NCI-H2081 (cell line): ENCODE results near the gene SEC14L3.

ENCODE experiments used
- DNase-seq, 2 experiments: peaks; one replicate each; lab custom pipeline; 2025; lab: John Stamatoyannopoulos, UW

Gene SEC14L3

DNA sequence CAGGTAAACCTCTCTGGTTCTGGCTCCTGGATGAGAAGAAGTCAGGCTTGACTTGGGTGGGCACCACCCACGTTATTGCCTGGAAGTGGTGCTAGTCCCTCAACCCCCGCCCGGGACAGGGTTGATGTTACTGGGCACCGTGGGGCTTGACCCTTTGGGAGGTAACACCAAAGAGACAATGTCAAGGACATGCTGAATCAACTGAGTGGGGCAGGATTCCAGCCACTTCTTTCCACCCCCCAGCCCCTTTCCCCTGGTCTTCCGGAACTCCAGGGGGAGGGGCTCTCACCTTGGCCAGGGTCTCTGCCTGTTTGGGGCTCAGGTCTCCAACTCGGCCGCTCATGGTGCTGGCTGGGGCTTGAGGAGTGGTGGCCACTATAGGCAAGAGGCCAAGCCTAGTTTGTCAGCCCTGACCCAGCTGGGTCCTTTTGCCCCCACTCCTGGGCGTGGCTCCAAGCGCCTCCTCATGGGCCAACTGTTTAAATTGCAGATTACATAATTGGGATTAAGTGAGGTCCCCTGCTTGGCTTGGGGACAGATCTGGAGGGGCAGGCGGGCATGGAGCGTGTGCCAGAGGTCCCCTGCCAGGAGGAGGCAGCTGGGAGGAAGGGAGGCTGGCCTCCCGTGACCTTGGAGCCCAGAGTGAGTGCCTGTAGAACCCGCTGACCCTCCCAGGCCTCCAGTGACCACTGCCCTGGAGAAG, at the start of gene SEC14L3:
TSS of gene SEC14L3 (minus strand) at position 402 of the 703 bp plus-strand sequence. CDS start at position 343, 59 bp downstream.
- no peak for DNase-seq

DNA sequence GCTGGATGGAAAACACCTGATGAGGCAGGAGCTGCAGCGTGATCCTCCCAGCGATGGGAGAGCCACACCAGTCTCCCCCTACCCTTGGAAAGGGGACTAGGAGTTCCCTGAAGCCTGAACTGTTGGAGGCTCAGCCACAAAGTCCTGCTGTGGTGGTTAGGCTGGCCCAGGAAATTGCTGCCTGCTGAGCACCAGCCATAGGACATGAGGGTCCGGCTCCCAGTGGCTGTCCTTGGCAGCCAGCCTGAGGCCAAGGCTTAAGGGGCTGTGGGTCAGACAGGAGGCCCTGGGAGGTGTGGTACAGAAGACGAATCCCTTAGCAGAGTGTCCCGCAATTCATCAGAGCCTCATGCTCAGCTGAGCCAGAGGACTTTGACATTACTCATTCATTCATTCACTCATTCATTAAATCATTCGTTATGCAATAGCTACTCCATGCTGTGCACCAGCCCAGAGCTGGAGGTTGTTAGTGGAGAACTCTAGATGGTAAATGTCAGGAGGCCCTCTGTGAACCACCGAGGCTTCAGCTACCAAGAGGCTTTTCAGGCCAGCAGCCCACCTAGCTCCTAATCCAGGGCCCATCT, 48.1 kb upstream of the SEC14L3 start:
- no peak for DNase-seq

DNA sequence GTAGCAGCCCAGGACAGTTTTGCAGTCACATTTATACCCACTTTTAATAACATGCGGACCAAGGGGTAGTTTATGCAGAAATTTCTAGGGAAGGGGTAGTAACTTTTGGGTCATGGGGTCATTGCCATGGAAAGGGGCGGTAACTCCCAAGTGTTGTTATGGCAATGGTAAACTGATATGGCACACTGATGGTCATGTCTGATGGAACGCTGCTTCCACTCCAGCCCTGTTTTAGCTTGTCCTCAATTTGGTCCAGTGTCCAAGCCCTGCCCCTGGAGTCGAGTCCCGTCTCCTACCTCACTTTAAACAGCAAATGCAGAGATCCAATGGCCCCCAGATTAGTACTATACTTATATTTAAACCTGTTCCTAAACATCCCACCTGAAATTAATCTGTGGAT, 44.9 kb upstream of the SEC14L3 start:
- no peak for DNase-seq

DNA sequence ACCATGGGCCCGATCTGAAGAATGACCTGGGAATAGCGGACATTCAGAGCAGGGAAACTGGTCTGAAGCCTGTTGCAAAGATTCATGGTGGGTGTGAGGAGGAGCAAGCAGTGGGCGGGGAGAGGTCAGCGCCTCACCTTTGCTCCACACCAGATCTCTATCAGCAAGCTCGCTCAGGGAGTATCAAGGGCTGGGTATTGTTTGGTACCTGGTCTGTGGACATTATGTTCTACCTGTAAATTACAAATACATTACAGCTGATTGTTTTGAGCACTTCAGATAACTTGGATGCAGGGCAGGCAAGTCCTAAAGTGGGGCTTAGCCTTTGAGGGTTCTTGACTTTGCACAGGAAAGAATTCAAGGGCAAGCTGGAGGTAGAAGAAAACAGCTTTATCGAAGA, 44.5 kb upstream of the SEC14L3 start:
- no peak for DNase-seq

DNA sequence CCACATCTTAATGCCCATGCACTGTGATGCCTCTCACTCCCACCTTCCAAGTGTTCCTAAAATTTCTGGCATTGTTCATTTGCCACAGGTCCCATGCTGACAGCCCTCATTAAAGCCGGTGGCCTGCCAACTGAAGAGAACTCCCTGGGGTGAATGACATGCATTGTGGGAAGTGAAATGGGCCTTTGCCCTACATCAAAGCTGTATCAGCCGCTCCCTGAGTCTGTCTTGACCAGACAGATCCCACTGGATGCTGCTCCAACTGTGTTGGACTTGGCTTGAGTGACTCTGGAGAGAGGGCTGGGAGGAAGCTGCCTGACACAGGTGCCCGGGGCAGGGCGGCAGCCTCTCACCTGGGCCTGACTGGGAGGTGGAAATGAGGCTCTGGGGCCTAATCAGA, 42.4 kb upstream of the SEC14L3 start:
- no peak for DNase-seq

DNA sequence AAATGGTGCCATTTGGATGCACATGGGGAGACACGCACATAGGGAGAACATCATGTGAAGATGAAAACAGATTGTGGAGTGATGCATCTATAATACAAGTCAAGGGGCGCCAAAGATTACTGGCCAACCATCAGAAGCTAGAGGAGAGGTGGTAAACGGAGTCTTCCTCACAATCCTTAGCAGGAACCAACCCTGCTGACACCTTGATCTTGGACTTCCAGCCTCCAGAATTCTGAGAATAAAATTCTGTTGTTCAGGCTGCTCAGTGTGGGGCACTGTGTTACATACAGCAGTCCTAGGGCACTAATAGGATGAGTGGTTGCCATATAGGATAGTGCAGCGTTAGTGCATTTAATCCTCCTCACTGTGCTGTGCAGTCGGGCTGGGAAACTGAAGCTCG, 41.6 kb upstream of the SEC14L3 start:
- no peak for DNase-seq

DNA sequence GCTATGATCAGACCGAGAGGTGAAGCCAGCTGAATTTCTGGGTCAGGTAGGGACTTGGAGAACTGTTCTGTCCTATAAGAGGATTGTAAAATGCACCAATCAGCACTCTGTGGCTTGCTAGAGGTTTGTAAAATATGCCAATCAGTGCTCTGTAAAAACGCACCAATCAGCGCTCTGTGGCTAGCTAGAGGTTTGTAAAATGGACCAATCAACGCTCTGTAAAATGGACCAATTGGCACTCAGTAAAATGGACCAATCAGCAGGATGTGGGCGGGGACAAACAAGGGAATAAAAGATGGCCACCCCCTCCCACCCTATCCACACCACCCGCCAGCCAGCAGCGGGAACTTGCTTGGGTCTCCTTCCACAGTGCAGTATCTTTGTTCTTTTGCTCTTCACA, 40.1 kb upstream of the SEC14L3 start:
- DNase-seq = no peak

DNA sequence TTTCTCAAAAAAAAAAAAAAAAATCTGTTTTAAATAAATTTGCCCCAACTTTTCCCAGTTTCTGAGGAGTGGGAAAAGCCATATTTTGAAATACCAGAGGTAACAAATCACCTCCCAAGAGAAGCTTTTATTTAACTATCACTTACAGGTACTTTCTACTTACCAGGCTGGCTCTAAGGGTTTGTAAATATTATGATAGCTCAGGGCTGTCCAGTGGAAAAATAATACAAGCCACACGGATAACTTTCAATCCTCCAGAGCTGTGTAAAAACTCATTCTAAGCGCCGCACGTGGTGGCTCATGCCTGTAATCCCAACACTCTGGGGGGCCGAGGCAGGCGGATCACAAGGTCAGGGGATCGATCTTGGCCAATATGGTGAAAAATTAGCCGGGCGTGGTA, 39.3 kb upstream of the SEC14L3 start:
- no peak for DNase-seq

DNA sequence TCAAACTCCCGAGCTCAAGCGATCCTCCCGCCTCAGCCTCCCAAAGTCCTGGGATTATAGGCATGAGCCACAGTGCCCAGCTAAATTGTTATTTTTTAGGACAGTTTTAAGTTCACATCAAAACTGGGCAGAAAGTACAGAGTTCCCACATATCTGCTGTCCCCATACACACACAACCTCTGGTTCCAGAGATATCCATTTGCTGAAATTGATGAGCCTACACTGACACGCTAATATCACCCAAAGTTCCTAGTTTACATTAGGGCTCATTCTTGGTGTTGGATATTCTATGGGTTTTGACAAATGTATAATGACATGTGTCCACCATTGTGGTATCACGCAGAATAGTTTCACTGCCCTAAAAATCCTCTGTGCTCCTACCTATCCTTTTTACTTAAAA, 36.4 kb upstream of the SEC14L3 start:
- DNase-seq = no peak

DNA sequence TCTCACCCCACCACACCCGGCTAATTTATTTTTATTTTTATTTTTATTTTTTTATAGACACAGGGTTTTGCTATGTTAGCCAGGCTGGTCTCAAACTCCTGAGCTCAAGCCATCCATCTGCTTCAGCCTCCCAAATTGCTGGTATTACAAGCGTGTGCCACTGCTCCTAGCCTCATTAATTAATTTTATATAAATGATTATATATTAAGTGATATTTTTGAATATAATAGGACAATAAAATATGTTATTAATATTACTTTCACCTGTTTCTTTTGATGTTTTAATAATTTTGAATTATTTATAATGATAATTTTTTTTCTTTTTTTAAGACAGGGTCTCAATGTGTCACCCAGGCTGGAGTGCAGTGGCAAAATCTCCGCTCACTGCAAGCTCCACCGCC, 35.9 kb upstream of the SEC14L3 start:
- no peak for DNase-seq

DNA sequence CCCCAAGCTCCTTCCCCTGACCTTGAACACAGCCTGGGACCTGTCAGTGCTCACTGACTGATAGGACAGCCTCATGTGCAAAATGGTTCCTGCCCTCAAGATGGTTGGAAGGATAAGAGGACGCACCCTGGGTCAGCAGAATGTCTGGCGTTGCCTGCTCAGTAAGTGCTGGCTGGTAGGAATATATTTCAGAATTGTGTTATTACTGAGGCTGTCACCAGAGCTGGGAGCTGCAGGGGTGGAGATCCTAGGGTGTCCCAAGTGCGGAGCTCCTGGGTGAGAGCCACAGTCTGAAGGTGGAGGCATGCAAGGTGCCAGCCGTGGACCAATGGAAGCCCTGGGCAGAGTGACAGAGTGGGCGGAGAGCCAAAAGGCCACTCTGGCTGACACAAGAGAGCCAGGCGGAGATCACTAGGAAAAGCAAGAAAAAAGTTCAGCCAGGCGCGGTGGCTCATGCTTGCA, 34.7 kb upstream of the SEC14L3 start:
- DNase-seq = no peak

DNA sequence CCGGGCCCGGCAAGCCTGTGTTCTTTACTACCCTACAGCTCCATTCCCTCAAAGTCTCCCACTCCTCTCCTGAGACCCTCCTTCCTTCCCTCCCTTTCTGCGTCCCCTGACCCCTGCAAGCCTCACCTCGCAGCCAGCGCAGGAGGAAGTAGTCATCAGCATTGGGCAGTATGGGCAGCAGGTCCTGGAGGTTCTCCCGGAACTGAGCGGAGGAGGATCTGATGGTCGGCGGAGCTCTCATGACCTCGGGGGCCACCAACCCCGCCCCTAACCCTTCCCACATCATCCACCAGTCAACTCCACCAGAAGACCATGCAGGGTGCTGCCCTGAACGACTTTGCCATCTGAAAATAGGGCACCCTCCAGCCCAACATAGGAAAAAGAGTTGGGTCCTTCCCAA, 31.7 kb upstream of the SEC14L3 start:
- no peak for DNase-seq

DNA sequence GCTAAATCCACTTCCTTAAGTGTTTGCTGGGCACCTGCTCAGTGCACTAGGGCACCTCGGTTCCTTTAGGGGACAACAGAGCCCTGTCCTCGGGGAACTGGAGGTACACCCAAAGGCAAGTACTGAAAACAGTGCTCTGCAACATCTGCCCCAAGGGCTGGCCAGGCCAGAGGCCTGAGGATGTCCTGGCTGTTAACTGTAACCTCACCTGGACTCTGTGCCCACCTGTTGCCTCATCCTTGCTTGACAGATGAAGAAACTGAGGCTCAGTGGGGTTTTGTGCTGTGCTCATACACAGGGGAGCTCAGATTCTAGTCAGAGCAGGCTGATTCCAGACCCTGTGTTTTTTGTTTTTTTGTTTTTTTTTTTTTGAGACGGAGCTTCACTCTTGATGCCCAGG, 31.1 kb upstream of the SEC14L3 start:
- DNase-seq = no peak

DNA sequence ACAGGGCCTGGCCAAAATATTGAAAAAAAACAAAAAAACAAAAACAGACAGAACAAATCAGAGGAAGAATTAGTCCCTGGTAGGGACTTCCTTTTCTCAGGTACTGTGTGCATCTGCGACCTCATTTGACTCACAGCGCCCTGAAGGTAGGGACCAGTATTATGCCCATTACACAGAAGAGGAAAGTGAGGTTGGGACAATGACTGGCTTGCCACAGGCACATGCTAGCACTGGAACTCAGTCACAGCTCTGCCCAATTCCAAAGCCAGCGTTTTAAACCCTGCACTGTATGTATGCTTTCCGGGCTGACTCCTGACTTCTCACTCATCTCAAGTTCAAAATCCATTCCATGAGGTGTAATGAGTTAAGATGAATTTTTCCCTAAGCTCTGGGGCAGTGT, 30.3 kb upstream of the SEC14L3 start:
- DNase-seq = no peak

DNA sequence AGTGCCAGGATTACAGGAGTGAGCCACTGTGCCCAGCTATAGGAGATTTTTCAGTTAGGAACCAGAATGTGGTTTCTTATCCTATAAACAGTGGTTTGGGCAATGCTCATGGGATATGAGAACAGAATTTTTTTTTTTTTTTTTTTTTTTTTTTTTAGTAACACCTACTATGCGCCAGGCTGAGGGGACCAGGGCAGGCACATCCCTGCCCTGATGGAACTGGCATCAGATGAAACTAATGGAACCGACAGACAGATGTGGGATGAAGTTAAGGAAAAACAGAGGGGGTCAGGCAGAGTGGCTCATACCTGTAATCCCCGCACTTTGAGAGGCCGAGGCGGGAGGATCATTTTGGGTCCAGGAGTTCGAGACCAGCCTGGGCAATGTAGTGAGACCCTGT, 28.8 kb upstream of the SEC14L3 start:
- DNase-seq = no peak

DNA sequence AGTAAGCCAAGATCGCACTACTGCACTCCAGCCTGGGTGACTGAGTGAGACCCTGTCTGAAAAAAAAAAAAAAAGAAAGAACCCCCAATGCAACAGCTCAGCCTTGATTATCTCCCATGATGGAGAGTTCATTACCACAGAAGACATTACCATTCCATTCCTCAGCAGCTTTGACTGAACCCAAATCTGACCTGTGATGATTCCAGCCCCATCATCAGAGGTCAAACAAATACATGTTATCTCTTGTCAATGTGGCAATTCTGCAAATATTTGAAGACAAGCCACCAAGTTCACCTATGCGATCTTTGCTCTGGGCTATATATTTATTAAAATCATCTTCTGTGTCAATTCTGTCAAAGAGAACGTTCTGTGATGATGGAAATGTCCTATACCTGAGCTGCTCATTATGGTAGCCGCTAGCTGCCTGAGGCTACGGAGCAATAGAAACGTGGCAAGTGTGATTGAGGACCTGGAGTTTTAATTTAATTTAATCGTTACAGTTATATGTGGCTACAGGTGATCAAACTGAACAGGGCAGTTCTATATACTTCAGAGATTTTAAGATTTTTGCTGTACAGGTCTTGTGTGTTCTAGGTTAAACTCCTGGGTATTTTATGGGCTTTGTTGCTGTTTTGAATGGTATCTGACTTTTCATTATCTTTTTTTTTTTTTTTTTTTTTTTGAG, 25.8 kb upstream of the SEC14L3 start:
- no peak for DNase-seq

DNA sequence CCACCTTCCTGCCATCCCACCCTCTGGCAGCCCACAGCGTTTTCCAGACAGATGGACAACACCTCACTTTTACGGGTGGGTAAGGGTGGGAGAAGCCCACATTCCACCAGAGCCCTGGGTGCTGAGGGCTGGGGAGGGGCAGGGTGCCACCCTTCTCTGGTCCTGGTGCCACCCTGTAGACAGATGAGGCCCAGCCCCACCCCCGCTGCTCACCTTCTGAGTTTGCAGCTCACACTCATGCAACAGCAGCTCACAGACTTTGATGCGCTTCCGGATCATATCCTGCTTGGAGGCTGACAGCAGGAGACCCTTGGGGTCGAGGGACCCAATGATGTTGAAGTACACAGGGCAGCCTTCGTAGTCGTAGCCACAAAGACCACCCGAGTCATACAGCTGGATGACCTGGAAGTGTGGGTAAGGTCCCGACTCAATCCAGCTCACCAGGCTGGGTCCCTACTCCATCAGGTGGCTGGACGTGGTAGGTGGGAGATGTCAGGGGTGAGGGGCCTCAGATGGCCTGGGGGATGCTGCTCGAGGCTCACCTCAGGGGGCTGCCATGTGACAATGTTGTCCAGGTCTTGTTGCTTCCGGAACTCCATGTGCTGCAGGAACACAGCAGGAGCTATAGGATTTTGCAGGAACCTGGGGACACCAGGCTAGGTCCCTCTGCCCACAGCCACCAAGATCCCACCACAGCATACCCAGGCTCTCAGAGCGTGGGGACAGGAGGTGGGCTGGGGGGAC, 23.4 kb upstream of the SEC14L3 start:
- DNase-seq = no peak

DNA sequence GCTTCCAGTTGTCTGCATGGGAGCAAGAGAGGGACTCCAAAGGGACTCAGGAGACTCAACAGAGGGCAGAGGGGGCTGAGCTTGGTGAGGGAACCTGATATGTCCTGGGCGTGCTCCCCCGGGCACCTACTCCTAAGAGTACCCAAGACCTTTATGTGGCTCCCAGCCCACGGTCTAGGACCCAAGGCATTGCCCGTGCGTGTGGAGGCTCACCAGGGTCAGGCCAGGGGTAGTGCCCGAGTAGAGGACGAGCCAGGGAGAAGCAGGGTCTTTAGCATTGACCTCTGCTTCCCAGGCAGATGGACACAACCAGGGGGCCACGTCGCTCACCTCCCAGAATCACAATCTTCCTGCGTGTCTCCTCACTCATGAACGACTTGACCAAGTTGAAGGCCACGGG, 20.3 kb upstream of the SEC14L3 start:
- DNase-seq = no peak

DNA sequence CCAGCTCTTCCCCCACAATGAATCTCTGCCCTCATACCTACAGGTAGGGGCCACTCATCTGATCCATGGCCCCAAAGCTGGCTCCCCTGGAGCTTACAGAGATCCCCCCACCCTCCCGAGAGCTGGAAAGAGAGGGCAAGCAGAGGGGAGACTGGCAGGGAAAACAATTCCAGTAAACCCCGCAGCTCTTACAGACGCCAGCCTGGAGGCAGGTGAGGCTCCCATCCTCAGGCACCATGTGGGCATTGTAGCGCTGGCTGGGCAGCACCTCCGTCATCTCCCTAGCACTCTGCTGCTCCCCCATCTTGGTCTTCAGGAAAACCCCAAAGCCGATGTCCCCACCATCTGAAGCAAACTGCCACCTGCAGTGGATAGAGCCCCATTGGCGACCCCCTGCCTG, 19.6 kb upstream of the SEC14L3 start:
- no peak for DNase-seq

DNA sequence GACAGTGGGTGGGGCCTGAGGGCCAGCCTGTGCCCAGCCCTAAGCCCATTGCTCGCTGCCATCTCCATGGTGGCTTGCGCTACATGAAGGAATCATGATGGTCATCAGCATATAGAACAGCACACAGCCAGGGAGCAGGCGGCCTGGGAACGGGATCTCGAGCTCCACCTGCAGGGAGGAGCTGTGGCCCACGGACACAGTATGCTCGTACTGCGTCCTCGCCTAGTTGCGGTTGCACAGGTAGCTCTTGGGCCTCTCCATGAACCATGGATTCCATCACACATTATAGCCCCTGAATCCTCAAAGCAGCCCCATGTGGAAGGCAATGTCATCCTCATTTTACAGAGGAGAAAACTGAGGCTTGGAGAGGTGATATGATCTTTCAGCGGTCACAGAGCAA, 18.6 kb upstream of the SEC14L3 start:
- DNase-seq = no peak

DNA sequence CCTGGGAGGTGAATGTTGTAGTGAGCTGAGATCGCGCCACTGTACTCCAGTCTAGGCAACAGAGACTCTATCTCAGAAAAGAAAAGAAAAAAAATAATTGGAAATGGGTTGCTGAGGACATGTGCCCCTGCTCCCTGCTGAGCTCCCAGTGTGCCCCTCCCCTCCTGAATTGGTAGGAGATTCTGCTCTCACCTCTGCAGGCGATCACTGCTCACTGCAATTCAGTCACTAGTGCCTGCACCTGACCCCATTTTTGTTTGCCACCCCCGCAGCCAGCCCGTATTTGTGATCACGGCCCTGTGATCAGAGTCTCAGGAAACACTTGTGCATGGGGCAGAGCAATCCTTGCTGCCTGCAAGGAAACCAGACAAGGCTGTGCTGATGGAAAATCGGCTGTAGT, 16.3 kb upstream of the SEC14L3 start:
- DNase-seq = no peak

DNA sequence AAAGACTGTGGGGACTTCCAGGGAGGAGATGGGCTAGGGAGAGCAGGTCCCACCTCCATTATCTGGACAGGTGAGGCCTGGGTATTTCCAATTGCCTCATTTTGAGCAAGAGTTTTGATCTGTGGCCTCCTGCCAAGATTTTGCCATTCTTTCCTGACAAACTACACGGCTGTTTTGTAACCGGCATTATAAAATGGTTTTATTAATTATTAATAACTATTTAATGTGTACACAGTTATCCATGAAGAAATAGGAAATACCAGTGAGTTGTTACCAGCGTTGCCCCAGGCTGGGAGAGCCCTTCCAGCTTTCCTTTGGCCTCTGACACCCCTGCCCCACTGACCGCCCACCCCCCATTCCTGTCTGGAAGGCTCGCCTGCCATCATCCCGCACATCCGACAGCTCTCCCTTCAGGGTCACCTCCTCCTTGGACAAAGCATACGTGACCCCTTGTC, 14.9 kb upstream of the SEC14L3 start:
- no peak for DNase-seq

DNA sequence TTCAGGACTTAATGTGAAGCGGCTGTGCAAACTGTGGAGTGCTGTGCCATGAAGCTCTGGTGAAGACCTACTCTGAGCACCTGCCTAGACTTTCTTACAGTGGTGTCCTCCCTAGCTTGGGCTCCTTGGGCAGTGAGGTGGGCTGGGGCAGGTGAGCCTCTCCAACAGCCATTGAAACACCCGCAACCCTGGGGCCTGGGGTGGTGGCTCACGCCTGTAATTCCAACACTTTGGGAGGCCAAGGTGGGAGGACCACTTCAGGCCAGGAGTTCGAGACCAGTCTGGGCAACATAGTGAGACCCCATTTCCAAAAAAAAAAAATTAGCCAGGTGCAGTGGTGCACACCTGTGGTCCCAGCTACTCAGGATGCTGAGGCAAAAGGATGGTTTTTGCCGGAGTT, 14.3 kb upstream of the SEC14L3 start:
- no peak for DNase-seq
